NOMO-1 (cell line): Measurements from ENCODE around the gene CD93.
A peak's percentile ranks its signal among the peaks of the same experiment; 100 is the strongest.

ENCODE experiments used
- DNase-seq, 2 experiments: peaks; one replicate each; lab custom pipeline; 2025; ENCODE audit not compliant: unreplicated experiment in 2 of 2; lab: John Stamatoyannopoulos, UW

Gene CD93

GRCh38 chr20:23062632-23063031, 23.5 kb downstream of the CD93 start:
- no peak for DNase-seq

DNA sequence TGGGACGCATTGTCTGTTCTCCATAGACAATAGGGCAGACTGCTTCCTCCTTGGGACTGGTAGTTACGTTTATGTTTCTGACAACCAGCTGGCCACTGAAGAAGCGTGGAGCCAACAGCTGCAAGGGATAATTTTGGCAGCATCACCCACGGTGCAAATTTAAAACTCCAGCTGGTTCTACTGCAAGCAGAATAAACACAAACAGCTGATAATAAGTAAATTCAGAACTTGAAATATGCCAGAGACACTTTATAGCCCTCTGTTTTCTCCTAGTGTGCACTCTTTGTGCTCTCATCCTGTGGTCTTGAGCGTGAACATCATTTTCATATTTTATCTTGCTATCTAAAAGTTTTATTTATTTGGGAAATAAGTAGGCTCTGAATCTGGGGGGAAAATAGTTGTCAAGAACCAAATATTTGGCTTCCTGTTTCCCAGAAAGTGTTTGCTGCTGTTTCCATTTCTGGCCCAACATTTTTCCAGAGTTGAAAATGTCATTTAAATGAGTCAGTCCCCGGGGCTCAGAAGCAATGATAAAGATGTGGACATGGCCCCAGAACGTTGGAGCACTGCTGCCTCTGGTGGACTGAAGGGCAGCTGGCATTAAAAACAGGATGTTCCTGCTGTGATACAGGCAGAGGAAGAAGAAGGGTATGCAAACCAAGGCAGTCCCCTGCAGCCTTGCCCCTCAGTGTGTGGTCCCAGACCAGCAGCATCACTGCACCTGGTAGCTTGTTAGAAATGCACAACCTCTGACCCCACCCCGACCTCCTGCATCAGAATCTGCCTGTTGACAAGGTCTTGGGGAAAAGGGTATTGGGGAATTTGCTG, 24.2 kb downstream of the CD93 start:
- peak in 1 of 2 experiments; percentile 23 for DNase-seq

DNA sequence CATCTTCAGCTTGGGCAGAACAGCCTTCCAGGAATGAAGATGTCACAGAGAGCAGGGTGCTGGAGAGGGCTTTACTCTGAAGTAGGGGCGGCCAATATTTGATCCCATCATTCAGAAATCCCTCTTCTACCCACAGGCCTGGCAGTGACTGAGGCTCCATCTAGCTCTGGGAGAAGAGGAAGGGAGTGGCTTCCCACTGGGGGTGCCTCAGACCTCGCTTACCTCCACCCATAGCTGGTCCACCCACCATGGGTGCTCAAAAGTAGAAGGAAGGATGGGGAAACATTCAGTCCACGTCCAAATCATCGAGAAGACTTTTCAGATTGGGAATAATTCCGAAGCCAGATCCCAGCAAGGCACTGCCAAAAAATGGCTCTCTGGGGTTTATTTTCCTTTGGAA, 24.9 kb downstream of the CD93 start:
- DNase-seq, result no peak

DNA sequence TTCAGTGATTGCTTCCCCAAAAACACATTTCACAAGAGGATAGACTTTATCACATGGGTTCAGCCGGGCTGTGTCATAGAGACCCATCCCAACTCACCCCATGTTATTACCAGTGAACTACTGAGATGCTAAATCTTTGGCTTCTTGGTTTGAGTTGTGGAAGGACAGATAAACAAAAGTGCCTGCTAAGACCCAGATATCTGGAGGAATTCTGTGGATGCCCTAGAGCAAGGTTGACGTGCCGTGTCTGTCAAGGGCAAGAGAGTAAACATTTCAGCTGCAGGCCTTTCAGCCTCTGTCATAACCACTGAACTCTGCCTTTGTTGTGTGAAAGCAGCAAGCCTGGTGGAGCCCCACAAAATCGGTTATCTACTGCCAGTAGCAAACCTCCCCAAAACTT, 25.5 kb downstream of the CD93 start:
- DNase-seq, result no peak

DNA sequence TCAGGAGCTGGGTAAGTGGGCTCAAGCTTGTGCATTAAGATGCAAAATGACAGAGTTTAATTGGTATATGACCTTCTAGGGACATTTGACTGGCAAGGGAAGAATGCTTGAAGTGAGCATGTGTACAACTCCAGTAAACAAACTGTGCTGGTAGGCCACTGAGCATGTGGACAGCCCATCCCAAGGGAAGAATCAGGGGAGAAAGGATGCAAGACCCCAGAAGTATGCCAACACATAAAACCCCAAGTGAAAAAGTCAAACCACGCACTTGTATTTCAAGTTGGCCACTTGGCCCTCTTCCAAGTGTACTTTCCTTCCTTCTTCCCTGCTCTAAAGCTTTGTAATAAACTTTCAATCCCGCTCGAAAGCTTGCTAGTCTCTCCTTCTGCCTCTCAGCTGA, 26.3 kb downstream of the CD93 start:
- no peak for DNase-seq

DNA sequence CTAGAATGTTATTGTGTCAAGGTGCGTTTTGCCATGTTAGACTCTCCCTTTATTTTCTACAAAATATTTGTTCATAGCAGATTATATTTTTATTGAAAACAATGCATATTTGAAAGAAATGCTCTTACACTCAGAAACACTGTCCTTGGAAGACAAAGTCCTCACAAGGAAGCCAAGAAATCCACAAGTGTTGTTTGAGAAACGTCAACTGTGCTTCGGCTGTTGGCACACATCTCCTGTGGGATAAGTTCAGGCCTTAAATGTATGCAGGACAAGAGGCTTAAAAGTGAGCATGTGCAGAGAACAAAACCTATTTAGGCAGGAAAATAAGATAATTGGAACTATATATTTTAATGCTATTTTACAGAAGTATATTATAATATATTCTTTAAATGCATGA, 27.1 kb downstream of the CD93 start:
- no peak for DNase-seq

- no peak for DNase-seq
These were observed 27.9 kb downstream of the CD93 start for GRCh38 chr20:23058240-23058639.

DNA sequence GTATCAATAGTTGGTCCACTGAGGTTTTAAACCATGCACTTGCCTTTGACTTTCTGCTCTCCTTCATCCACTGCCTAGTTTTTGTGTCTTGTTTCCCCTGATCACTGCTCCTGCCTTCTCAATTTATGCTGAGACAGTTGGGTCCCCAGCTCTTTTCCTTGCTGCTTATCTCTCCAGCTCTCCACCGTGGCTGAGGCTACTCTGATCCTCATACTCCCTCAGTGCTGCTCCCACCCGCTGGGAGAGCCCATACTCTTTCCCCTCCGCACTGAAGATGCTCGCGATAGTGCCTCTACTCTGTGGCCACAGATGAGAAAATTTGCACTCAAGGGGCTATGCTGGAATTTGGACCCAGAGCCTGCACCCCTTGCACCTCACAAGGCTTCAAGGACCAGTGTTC, 33.2 kb downstream of the CD93 start:
- no peak for DNase-seq

DNA sequence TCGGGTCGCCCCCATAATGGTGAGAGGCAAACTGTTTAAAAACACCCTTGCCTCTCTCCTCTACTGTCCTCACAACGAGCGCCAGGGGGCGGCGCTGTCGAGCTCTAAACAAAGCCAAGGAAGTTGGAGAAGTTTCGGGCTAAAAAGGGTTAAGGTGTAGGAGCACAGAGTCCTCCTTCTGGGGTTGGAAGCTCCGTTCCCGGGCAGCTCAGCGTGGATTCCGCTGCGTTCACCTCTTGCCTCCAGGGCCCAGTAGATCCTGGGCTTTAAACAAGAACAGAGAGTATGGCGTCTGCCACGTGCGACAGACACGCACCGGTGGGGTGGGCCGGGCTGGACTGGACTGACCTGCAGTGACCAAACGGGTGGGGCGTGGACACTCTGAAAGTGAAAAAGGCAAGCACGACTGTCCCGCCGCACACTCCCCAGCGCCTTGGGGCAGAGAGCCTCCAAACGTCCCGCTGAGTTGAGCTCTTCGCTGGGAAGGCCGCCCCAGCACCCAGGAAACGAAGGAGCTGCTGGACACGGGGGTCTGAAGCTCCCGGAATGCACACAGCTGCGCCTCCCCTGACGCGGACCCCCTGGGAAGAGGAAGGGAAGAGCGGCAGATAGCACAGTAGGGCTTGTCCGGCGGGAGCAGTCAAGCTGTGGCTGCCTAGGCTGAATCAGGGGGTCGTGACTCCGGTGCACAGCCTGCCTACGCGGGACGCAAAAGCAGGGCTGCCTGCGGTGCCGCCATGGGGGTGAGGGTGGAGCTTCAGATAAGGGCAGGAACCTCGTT, 35.1 kb downstream of the CD93 start:
- DNase-seq, result peak; percentile 90 to 94

- DNase-seq, result peak; percentile 41 to 53
These were observed 35.9 kb downstream of the CD93 start for GRCh38 chr20:23050076-23050838.

- DNase-seq, result peak; percentile 53 to 63
These were observed 36.7 kb downstream of the CD93 start, which contains the start of gene THBD for GRCh38 chr20:23049201-23050075. TSS of gene THBD (minus strand) at chr20:23049672. CDS start at chr20:23049504, 168 bp downstream.

GRCh38 chr20:23048283-23049200, 37.6 kb downstream of the CD93 start:
- peak; percentile 72 to 84 for DNase-seq

DNA sequence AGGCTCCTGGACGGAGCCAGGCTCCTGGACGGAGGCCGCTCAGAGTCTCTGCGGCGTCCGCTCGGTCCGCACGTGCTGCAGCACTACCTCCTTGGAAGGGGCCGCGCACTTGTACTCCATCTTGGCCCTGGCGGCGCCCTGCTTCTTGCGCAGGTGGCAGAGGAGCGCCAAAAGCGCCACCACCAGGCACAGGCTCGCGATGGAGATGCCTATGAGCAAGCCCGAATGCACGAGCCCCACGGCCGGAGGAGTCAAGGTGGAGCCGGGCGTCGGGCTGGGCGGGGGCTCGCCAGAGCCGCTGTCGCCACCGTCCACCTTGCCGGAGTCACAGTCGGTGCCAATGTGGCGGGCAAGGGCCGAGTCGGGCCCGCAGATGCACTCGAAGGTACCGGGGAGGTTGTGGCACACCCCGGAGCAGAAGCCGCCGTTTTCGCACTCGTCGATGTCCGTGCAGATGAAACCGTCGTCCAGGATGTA, 38.3 kb downstream of the CD93 start:
- peak; percentile 31 to 56 for DNase-seq

GRCh38 chr20:23047001-23047737, 39.0 kb downstream of the CD93 start:
- DNase-seq, result no peak

GRCh38 chr20:23046431-23046830, 39.7 kb downstream of the CD93 start:
- DNase-seq, result no peak

GRCh38 chr20:23043376-23043775, 42.7 kb downstream of the CD93 start:
- no peak for DNase-seq

GRCh38 chr20:23042270-23042669, 43.9 kb downstream of the CD93 start:
- no peak for DNase-seq

- DNase-seq, result no peak
These were observed 46.1 kb downstream of the CD93 start for GRCh38 chr20:23039885-23040508.
